Motor neuron (in vitro differentiated cells): Measurements from ENCODE around the gene CAMTA1. TPM values are rescaled to one million over a fixed set of nuclear protein-coding genes. Genes with fewer than 3 reads are reported as not detected.

Experiments
- ATAC-seq, 8 experiments: fragments of 200-7000 bp; cut with Tn5 transposase; replicated peaks in 6 of 8; 2 replicates each; pipeline ENCODE4 v1.8.0; 2021; ENCODE audit warnings: mild to moderate bottlenecking in 8 of 8, moderate library complexity in 8 of 8
- H3K27ac ChIP-seq, 2 donors: fragments of 250-450 bp; sonication (Bioruptor Pico); 2 replicates each; pipeline ENCODE4 v1.9.0; 2021; ENCODE audit warnings: antibody characterized with exemption in 2 of 2, mild to moderate bottlenecking in 2 of 2, moderate library complexity in 1 of 2
- H3K4me1 ChIP-seq, 2 donors: fragments of 250-450 bp; sonication (Bioruptor Pico); replicated peaks in 1 of 2; 2 replicates each; pipeline ENCODE4 v1.6.1; 2021; ENCODE audit warnings: antibody characterized with exemption in 2 of 2, mild to moderate bottlenecking in 2 of 2, moderate library complexity in 1 of 2
- H3K4me3 ChIP-seq, 5 donors: fragments of 250-450 bp; sonication (Bioruptor Pico); 2 replicates each; pipeline ENCODE4 v1.9.0; 2021; ENCODE audit warnings: antibody characterized with exemption in 5 of 5, mild to moderate bottlenecking in 5 of 5, moderate library complexity in 4 of 5
- WGBS, 10 experiments: fragments of 450-650 bp; shearing (Covaris generic); methylation state at CpG; one replicate each; pipeline ENCODE4 v1.0.0; 2022; 5-methylcytosine and 5-hydroxymethylcytosine counted together
- in situ Hi-C, 9 experiments: fragments of 400-800 bp; cut with MboI; loops; one replicate each; pipeline ENCODE4 v1.15.0; 2021; ENCODE audit warnings: low sequenced_read_pairs in 9 of 9, low pct_unique_long_range_greater_than_20kb in 2 of 9; ENCODE audit not compliant: unreplicated experiment in 9 of 9
- total RNA-seq, 8 experiments: library from RNA; unstranded; fragments of 300-600 nt; gene quantifications; 2 replicates each; pipeline versions ENCODE4 v1.2.3 to v1.2.4, GENCODE V29; 2022

The CAMTA1 gene
- total RNA-seq, 8 experiments from 2014 or later: 38.5 to 145 (median 77.6) TPM

DNA sequence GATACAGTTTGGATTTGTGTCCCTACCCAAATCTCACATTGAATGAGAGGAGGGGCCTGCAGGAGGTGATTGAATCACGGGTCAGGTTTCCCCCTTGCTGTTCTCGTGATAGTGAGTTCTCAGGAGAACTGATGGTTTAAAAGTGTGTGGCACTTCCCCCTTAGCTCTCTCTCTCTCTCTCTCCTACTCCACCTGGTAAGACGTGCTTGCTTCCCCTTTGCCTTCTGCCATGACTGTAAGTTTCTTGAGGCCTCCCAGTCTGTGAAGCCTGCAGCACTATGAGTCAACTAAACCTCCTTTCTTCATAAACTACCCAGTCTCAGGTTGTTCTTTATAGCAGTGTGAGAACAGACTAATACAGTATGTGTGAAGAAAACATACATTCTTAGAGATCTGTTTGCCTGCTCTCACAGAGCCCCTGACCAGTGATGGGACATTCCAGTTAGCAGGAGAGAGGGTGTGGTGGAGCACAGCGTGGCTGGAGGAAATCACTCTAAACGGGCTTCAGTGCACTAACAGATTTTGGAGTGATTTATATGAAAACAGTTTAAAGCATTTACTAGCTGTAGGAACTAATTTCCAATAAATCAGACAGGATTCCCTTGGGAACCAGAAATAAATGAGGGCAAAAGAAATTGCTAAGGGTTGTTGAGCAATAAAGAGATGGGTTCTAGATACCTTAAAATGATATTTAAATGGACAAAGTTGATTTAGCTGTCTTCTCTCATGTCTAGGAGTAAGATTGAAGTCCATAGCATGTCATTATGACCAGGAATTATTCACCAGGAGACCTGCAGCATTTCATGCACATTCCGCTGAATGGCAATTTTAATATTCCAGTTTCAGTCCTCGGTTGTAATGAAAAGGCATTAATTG lies 411.0 kb downstream of the CAMTA1 start:
- peak in 5 of 8 experiments; percentile 83 to 94 (median 92) for ATAC-seq
- 47 to 100% (median 63%) methylated on average over 1 to 7 of the region's 7 CpGs for WGBS, 10 experiments
- in situ Hi-C loops: no loop called here
- Histone ChIP-seq H3K4me1 (peaks cover 8 to 35% of the 10 kb centered on the region in 2 donors), H3K4me3 (no peak overlapping the region), H3K27ac (no peak overlapping the region)

DNA sequence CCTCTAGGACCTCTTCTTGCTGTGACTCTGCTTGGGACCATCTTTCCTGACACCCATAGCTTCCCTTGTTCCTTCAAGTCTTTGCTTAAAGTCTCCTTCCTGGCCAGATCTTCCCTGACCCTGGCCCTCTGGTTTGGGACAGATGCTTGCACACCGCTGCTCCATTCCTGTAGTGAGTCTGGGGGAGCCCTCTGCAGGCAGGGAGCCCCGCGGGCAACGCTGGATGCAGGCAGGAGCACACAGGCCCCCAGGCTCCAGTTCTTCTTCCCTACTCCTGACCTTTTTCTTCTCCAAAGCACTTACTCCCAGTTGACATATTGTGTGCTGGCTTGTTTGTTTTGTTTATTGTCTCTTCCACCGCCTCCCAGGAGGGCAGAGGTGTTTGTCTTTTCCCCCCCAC lies 413.4 kb downstream of the CAMTA1 start:
- peaks cover 8 to 35% of the 10 kb centered on the region in 2 donors for H3K4me1 ChIP-seq
- H3K27ac ChIP-seq: no peak overlapping the region
- in situ Hi-C loops: no loop called here
- ATAC-seq: no peak
- 83 to 100% (median 90%) methylated on average over 1 to 5 of the region's 5 CpGs; no CpG with 5 or more reads in 5 of the 10 experiments for WGBS, 10 experiments
- no peak overlapping the region for H3K4me3 ChIP-seq

DNA sequence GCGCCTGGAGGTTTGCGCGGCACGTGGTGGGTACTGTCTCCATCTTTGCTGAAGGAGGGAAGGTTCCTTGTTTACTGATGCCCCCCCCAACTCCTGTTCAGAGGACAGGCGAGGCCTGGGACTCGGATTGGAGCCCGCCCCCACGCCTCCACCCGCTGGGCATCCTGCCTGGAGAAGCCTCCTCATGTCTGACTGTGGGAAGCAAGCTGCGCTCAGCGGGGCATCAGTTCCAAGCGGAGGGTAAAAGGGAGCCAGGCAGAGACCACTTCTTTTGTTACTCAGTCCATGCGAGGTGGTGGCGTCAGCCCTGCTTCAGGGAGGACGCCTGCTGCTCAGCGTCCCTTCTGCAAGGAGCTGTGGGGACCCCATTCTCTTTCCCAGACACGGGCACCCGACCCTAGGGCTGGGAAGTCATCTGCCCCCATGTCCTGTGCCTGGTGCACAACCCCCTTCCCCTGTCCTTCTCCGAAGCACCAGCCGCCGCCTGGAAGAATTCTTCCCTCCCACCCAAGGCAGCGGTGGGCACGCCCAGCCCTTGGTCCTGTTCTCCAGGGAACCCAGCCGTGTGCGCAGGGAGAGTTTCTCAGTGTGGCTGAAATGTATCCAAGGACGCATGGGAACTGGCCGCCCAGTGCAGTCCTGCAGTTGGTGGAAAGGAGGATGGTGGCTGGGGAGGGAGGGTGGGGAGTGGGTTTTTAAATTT lies 414.0 kb downstream of the CAMTA1 start:
- Histone ChIP-seq H3K4me3 (no peak overlapping the region), H3K4me1 (peaks cover 8 to 31% of the 10 kb centered on the region in 2 donors), H3K27ac (no peak overlapping the region)
- 60 to 85% (median 73%) methylated on average over 1 to 6 of the region's 27 CpGs; no CpG with 5 or more reads in 5 of the 10 experiments for WGBS, 10 experiments
- no peak for ATAC-seq
- in situ Hi-C loops: no loop called here

DNA sequence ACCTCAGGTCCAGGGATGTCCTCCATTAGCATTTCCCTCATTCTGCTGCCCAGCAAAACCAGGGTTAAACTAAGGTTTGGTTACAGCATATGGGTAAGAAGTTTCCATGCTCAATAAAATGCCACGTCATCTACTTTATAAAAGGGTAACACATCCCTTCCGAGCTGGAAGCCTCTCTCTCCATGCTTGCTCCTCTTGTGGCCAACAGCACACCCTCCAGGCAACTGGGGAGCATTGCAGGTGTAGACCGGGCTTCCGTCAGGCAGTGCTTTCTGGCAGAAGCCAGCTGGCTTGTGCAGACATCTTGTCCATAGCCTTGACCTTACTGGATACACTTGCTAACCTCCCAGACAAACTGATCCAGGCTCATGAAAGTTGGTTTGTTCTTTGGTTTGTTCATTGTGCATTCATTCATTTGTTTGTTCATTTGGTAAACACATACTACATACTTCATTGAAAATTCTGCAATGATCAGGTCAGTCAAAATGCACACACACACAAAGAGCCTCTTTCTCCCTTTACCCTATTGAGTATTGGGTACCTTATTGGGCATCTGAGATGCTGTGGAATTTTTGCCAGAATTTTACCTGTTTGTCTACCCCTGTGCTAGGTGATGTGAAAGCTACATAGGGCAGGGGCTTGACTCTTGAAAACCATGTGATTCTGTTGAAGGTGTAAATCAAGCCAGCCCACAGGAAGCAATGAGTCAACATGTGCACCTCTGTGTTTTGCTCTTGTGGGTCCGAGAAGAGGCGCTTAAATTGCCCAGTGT lies 422.8 kb downstream of the CAMTA1 start:
- Histone ChIP-seq H3K4me1 (no peaks in the 10 kb centered on the region), H3K4me3 (no peak overlapping the region), H3K27ac (no peak overlapping the region)
- ATAC-seq: peak; percentile 62 to 98 (median 86)
- in situ Hi-C loops: loop anchor here in 3 of 9 experiments (25.0 kb wide), 3 partner anchors 104 to 496 kb away; partner anchors contain the start of gene DNAJC11 (in 2 of the 3)
- WGBS, 10 experiments: 8 to 94% (median 35%) methylated on average over 1 to 6 of the region's 6 CpGs; no CpG with 5 or more reads in 5 of the 10 experiments

DNA sequence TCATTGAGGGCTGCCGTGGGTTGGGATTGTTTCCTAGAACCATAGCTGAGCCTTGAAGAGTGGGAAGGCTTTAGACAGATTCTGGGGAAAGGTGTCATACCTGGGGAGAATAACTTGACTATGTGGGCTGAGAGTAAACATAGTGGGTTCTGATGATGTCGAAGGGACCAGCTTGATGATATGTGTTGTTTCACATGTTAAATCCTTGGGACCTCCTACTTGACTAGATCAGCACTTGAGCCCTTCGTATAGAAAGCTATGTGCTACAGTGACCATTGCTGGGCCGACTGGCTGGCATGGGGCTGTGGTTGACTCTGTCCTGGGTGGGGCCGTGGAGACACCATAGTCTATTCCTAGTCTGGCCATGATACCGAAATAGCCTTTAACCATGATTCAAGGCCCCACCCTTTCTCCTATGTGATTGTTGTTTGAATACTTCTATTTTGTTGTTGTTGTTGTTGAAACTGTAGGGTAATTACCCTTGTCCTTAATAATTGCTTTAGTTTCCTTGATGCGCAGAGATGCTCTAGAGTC lies 423.5 kb downstream of the CAMTA1 start:
- no peak overlapping the region for H3K4me3 ChIP-seq
- H3K4me1 ChIP-seq: no peaks in the 10 kb centered on the region
- no peak for ATAC-seq
- in situ Hi-C loops: loop anchor here in 3 of 9 experiments (25.0 kb wide), 3 partner anchors 104 to 496 kb away; partner anchors contain the start of gene DNAJC11 (in 2 of the 3)
- H3K27ac ChIP-seq: no peak overlapping the region
- WGBS, 10 experiments: 21 to 93% (median 78%) methylated on average over 1 to 7 of the region's 7 CpGs

DNA sequence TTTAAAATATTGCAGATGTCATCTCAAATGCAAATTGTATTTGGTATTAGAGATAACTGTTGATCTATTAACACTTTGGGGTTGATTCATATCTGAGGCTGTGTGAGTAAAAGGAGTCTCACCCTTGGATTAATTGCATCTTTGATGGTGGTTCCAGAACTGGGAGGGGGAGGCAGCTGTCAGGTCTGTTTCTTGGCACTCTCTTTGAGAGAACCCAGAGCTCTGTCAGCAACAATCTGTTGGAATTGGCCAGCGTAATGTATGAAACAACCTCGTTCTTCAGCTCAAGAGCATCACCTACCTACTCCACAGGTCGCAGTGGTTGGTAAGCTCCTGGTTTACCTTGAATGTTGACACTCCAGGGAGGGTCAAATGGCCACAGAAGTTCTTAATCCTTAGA lies 424.1 kb downstream of the CAMTA1 start:
- Histone ChIP-seq H3K27ac (no peak overlapping the region), H3K4me3 (no peak overlapping the region), H3K4me1 (no peaks in the 10 kb centered on the region)
- 32 to 77% (median 63%) methylated on average over 1 to 3 of the region's 3 CpGs; no CpG with 5 or more reads in 4 of the 10 experiments for WGBS, 10 experiments
- ATAC-seq: no peak
- in situ Hi-C loops: loop anchor here in 3 of 9 experiments (25.0 kb wide), 3 partner anchors 103 to 497 kb away; partner anchors contain the start of gene DNAJC11 (in 2 of the 3)

DNA sequence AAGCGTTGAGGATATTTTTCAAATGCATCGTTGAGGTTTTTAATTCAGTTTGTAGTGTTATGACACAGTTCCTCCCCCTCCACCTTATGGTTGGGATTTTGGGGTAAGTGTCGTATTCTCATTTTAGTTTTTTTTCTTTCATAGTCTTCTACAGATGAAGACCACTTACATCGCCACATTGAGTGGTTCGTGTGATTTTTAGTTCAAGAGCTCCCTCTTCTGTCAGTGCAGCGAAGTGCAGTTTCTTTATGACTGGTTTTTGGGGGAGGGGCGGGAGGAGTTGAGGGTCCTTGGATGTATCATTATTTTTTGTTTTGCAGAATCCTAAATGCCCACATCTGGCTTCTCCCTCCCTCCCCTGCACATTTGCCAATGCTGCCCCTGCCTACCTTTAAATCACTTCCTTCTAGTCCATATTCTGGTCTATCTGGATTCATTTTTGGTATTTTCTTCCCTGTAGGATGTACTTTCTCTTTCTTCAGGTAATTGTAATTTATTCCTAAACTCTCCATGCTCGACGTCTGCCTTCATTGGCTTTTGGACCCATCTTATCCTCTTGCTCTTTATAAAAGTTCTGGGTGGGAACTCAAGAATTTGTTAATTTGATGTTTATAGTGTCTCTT lies 433.1 kb downstream of the CAMTA1 start:
- no peak overlapping the region for H3K27ac ChIP-seq
- peak in 1 of 8 experiments; percentile 58 for ATAC-seq
- peaks cover 3 to 5% of the 10 kb centered on the region in 2 donors for H3K4me1 ChIP-seq
- H3K4me3 ChIP-seq: no peak overlapping the region
- in situ Hi-C loops: loop anchor here in 3 of 9 experiments (25.0 kb wide), 3 partner anchors 94 to 506 kb away; partner anchors contain the start of gene DNAJC11 (in 2 of the 3)
- WGBS, 10 experiments: 0 to 54% (median 45%) methylated on average over 4 to 9 of the region's 9 CpGs

DNA sequence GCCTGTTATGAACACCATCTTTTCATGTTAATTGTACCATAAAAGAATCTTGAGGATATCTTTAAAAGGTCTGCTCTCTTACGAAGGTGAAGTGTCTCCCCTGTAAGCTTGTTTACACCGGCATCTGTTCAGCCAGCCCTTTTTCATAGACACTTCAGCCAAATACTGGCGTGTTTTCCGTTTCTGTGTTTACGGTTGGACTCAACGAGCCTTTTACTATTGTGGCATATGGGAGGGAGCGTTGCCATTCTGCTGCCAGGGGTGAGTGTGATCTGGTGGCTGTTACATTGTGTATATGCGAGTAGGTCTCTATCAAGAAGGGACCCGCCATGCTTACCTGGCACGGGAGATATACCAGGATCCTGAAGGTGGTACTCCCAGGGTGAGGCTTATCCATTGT lies 433.8 kb downstream of the CAMTA1 start:
- no peak overlapping the region for H3K27ac ChIP-seq
- in situ Hi-C loops: loop anchor here in 3 of 9 experiments (25.0 kb wide), 3 partner anchors 93 to 507 kb away; partner anchors contain the start of gene DNAJC11 (in 2 of the 3)
- no peak for ATAC-seq
- 70 to 100% (median 93%) methylated on average over 4 to 10 of the region's 10 CpGs; no CpG with 5 or more reads in 2 of the 10 experiments for WGBS, 10 experiments
- peaks cover 3 to 5% of the 10 kb centered on the region in 2 donors for H3K4me1 ChIP-seq
- no peak overlapping the region for H3K4me3 ChIP-seq

DNA sequence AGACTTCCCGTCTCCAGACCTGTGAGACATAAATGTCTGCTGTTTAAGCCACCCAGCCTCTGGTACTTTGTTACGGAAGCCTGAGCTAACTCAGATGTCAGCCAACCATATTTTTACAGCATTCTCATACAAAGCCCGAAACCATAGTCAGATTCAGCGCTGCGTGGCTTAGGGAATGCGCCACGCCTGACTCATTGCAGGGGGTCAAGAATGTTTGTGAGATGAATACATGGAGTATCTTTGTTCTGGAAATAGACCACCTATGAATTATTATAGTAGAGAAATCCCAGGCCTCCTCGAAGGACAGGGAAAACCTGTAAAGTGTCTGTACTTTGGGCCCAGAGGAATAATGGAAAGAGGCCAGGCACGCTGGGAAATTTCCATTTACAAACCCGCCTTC lies 434.8 kb downstream of the CAMTA1 start:
- Histone ChIP-seq H3K4me3 (no peak overlapping the region), H3K27ac (no peak overlapping the region), H3K4me1 (peaks cover 3 to 5% of the 10 kb centered on the region in 2 donors)
- no peak for ATAC-seq
- in situ Hi-C loops: loop anchor here in 3 of 9 experiments (25.0 kb wide), 3 partner anchors 92 to 508 kb away; partner anchors contain the start of gene DNAJC11 (in 2 of the 3)
- WGBS, 10 experiments: 30 to 100% (median 69%) methylated on average over 1 to 10 of the region's 10 CpGs; no CpG with 5 or more reads in 2 of the 10 experiments

DNA sequence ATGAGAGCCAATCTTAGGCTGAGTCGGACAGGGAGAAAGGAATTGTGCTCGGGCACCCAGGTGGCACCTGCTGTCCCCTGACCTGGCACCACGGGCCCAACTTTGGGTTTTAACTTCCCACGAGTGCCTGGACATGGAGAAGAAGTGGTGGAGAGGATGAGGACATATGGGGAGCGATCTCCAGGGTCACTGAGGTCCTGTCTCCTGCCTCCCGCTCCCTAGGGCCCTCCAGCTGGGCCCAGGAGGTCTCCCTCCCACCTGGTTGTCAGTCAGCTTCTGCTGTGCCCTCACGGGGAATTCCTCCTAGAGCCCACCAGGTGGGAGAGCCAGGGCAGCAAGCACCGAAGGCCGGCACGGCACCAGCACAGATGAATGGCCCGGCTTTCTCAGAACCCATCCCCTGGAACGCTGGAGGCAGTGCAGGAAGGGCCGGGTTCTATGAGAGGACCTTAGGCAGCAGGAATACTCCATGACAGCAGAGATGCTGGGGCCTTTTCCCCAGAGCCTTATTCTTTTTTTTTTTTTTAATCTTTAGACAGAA lies 435.5 kb downstream of the CAMTA1 start:
- no peak overlapping the region for H3K4me3 ChIP-seq
- WGBS, 10 experiments: 74 to 100% (median 85%) methylated on average over 1 to 10 of the region's 13 CpGs; no CpG with 5 or more reads in 3 of the 10 experiments
- in situ Hi-C loops: loop anchor here in 3 of 9 experiments (25.0 kb wide), 3 partner anchors 92 to 508 kb away; partner anchors contain the start of gene DNAJC11 (in 2 of the 3)
- no peak for ATAC-seq
- peaks cover 3 to 5% of the 10 kb centered on the region in 2 donors for H3K4me1 ChIP-seq
- H3K27ac ChIP-seq: no peak overlapping the region
